Caco-2 (cell line): Measurements from ENCODE around the gene KLF17. TPM values are rescaled to one million over a fixed set of nuclear protein-coding genes. Genes with fewer than 3 reads are reported as not detected.

Experiments used
- BruUV-seq: library from RNA; stranded (reverse); fragments of 400-500 nt; replicated peaks from 2 replicates; lab custom pipeline; 2021; lab: Mats Ljungman, UMichigan
- CTCF ChIA-PET: fragments of 300-600 bp; sonication (Branson Sonifier 250); formaldehyde crosslinking; loops from one replicate; lab custom pipeline; 2022; ENCODE audit warnings: antibody characterized with exemption; lab: Charles Lee
- POLR2A ChIA-PET: fragments of 300-600 bp; sonication (Branson Sonifier 250); formaldehyde crosslinking; loops from one replicate; lab custom pipeline; 2022; ENCODE audit warnings: antibody characterized with exemption; lab: Charles Lee
- DNase-seq, 2 experiments: peaks; one replicate each; pipeline versions ENCODE4 v3.0.0 to v3.0.0-alpha.2; 2020 to 2022
- H3K27me3 ChIP-seq: replicated peaks from 2 replicates; pipeline ENCODE4 v1.6.0; 2011; ENCODE audit warnings: low read length; ENCODE audit not compliant: control insufficient read depth, insufficient read depth
- H3K36me3 ChIP-seq: 2 replicates; pipeline ENCODE4 v1.5.1; 2011; ENCODE audit warnings: low read length; ENCODE audit not compliant: control insufficient read depth, insufficient read depth
- H3K4me1 ChIP-seq: fragments of 250-450 bp; sonication (Bioruptor Pico); 2 replicates; pipeline ENCODE4 v1.5.1; 2020; ENCODE audit warnings: mild to moderate bottlenecking
- H3K4me3 ChIP-seq: 2 replicates; pipeline ENCODE4 v1.5.1; 2011; ENCODE audit warnings: low read depth, mild to moderate bottlenecking, control low read depth, low read length
- H3K9me3 ChIP-seq: fragments of 250-450 bp; sonication (Bioruptor Pico); 2 replicates; pipeline ENCODE4 v1.5.1; 2020; ENCODE audit warnings: mild to moderate bottlenecking, moderate library complexity
- H3K27ac Mint-ChIP-seq: one replicate; pipeline ENCODE4 v1.8.0; 2022; ENCODE audit warnings: mixed read lengths; ENCODE audit not compliant: unreplicated experiment
- H3K27me3 Mint-ChIP-seq: one replicate; pipeline ENCODE4 v1.8.0; 2022; ENCODE audit warnings: mixed read lengths; ENCODE audit not compliant: insufficient read depth, unreplicated experiment
- H3K36me3 Mint-ChIP-seq: one replicate; pipeline ENCODE4 v1.8.0; 2022; ENCODE audit warnings: mild to moderate bottlenecking, mixed read lengths; ENCODE audit not compliant: insufficient read depth, unreplicated experiment
- H3K4me1 Mint-ChIP-seq: one replicate; pipeline ENCODE4 v1.8.0; 2022; ENCODE audit warnings: low read depth, mixed read lengths; ENCODE audit not compliant: unreplicated experiment
- H3K4me3 Mint-ChIP-seq: one replicate; pipeline ENCODE4 v1.8.0; 2022; ENCODE audit warnings: mild to moderate bottlenecking, moderate library complexity, mixed read lengths; ENCODE audit not compliant: unreplicated experiment
- H3K9me3 Mint-ChIP-seq: one replicate; pipeline ENCODE4 v1.8.0; 2022; ENCODE audit warnings: mixed read lengths; ENCODE audit not compliant: unreplicated experiment
- CTCF ChIP-seq, 2 experiments: fragments of 200-600 bp in 1 of 2; IDR thresholded peaks; 1 replicate in 1 of 2; 2 replicates in 1 of 2; pipeline versions ENCODE4 v1.5.1 to v1.8.0; 2011 to 2022; ENCODE audit warnings: antibody characterized with exemption in 1 of 2, control low read depth in 1 of 2, inconsistent platforms in 1 of 2, low read depth in 1 of 2, low read length in 1 of 2, mild to moderate bottlenecking in 1 of 2, moderate library complexity in 1 of 2; ENCODE audit not compliant: insufficient read depth in 1 of 2, severe bottlenecking in 1 of 2, unreplicated experiment in 1 of 2
- intact Hi-C: fragments of 100-400 bp; cut with micrococcal nuclease; formaldehyde crosslinking; loops from one replicate; pipeline ENCODE4 v1.10.0; 2022; ENCODE audit not compliant: unreplicated experiment
- total RNA-seq: library from RNA; stranded (reverse); gene quantifications from 2 replicates; pipeline ENCODE4 v1.2.3, GENCODE V29; 2022

KLF17 gene
- total RNA-seq, 1 experiment from 2014 or later, result not detected

GRCh38 chr1:44079566-44079965 is 39.1 kb upstream of the KLF17 start:
- H3K9me3 ChIP-seq, result no peaks in the 10 kb centered on the region
- no peaks in the 10 kb centered on the region for H3K36me3 Mint-ChIP-seq
- ChIA-PET CTCF (no interaction called here), POLR2A (no interaction called here)
- no peak overlapping the region for H3K4me3 ChIP-seq
- no peaks in the 10 kb centered on the region for H3K4me1 Mint-ChIP-seq
- DNase-seq, result no peak
- H3K4me1 ChIP-seq, result no peaks in the 10 kb centered on the region
- no peak overlapping the region for H3K4me3 Mint-ChIP-seq
- no peaks in the 10 kb centered on the region for H3K9me3 Mint-ChIP-seq
- intact Hi-C loops, result no loop called here
- H3K27me3 ChIP-seq, result no peaks in the 10 kb centered on the region
- no TSS peak for BruUV-seq
- TF ChIP-seq CTCF (IDR thresholded peaks at IDR 0.05; ENCODE audit: insufficient read depth in 1 of 2, low read depth in 1 of 2, low read length in 1 of 2, severe bottlenecking in 1 of 2, unreplicated experiment in 1 of 2), result no peak
- H3K27ac Mint-ChIP-seq, result no peak overlapping the region
- H3K36me3 ChIP-seq, result no peaks in the 10 kb centered on the region
- H3K27me3 Mint-ChIP-seq, result peaks cover 3% of the 10 kb centered on the region

- DNase-seq, result no peak
Observed at GRCh38 chr1:44084998-44085675, 33.5 kb upstream of the KLF17 start.

More at GRCh38 chr1:44084998-44085675, 33.5 kb upstream of the KLF17 start:
- TF ChIP-seq CTCF (IDR thresholded peaks at IDR 0.05; ENCODE audit: insufficient read depth in 1 of 2, low read depth in 1 of 2, low read length in 1 of 2, severe bottlenecking in 1 of 2, unreplicated experiment in 1 of 2), result no peak
- peaks cover 3% of the 10 kb centered on the region for H3K27me3 Mint-ChIP-seq
- H3K4me3 ChIP-seq, result no peak overlapping the region
- no peaks in the 10 kb centered on the region for H3K4me1 ChIP-seq
- ChIA-PET POLR2A (no interaction called here), CTCF (no interaction called here)
- H3K36me3 Mint-ChIP-seq, result no peaks in the 10 kb centered on the region
- no peaks in the 10 kb centered on the region for H3K27me3 ChIP-seq
- H3K4me1 Mint-ChIP-seq, result no peaks in the 10 kb centered on the region
- BruUV-seq, result no TSS peak
- H3K4me3 Mint-ChIP-seq, result no peak overlapping the region
- H3K27ac Mint-ChIP-seq, result no peak overlapping the region
- peaks cover 16% of the 10 kb centered on the region for H3K9me3 Mint-ChIP-seq
- H3K36me3 ChIP-seq, result no peaks in the 10 kb centered on the region
- no peaks in the 10 kb centered on the region for H3K9me3 ChIP-seq
- intact Hi-C loops, result no loop called here
